HEK293 (cell line): ENCODE results near the gene GTF3C5.
"Not testable (repeated sequence)": the region's sequence is repeated elsewhere in the genome, so short reads cannot be mapped to it uniquely, and the experiment has no call there.

Experiments used
- CTCF ChIA-PET: fragments of 350-600 bp; formaldehyde crosslinking; extraction: SDS; loops from one replicate; lab custom pipeline; 2021; ENCODE audit warnings: antibody characterized with exemption; lab: Yijun Ruan, JAX
- POLR2A ChIA-PET: fragments of 300-600 bp; formaldehyde crosslinking; extraction: SDS; loops from one replicate; lab custom pipeline; 2020; ENCODE audit warnings: antibody characterized with exemption, inconsistent platforms; lab: Yijun Ruan, JAX
- H3K27ac ChIP-seq: fragments of 200-500 bp; sonication (Bioruptor generic); 2 replicates; pipeline ENCODE4 v1.5.1; 2014; ENCODE audit warnings: low read depth, low read length, control low read depth, inconsistent platforms; ENCODE audit errors: extremely low read depth
- H3K36me3 ChIP-seq, 2 experiments: fragments of 200-500 bp in 1 of 2; sonication (Bioruptor generic) in 1 of 2; 1 replicate in 1 of 2; 2 replicates in 1 of 2; pipeline ENCODE4 v1.5.1; 2014 to 2017; ENCODE audit warnings: inconsistent platforms in 2 of 2, low read length in 2 of 2; ENCODE audit not compliant: control insufficient read depth in 2 of 2, insufficient read depth in 1 of 2
- H3K4me1 ChIP-seq: fragments of 200-500 bp; sonication (Bioruptor generic); 2 replicates; pipeline ENCODE4 v1.5.1; 2014; ENCODE audit warnings: mild to moderate bottlenecking, low read length, inconsistent platforms; ENCODE audit not compliant: control insufficient read depth, insufficient read depth
- H3K4me3 ChIP-seq: 2 replicates; pipeline ENCODE4 v1.5.1; 2011; ENCODE audit warnings: low read depth, mild to moderate bottlenecking, control low read depth, low read length, moderate library complexity
- H3K9me3 ChIP-seq: fragments of 200-500 bp; sonication (Bioruptor generic); 2 replicates; pipeline ENCODE4 v1.5.1; 2014; ENCODE audit warnings: low read depth, low read length, inconsistent platforms; ENCODE audit not compliant: control insufficient read depth, insufficient read depth
- GFI1B ChIP-seq: fragments of 450-650 bp; formaldehyde crosslinking; IDR thresholded peaks from 2 replicates; pipeline ENCODE4 v1.5.1; 2016; ENCODE audit warnings: missing biosample characterization, missing genetic modification characterization
- IKZF3 ChIP-seq: fragments of 450-650 bp; IDR thresholded peaks from 2 replicates; pipeline ENCODE4 v1.5.0; 2018; ENCODE audit warnings: missing biosample characterization, mild to moderate bottlenecking, missing genetic modification characterization, moderate library complexity
- MZF1 ChIP-seq: fragments of 450-650 bp; formaldehyde crosslinking; IDR thresholded peaks from 2 replicates; pipeline ENCODE4 v1.5.1; 2017; ENCODE audit warnings: missing biosample characterization, missing genetic modification characterization, borderline replicate concordance
- SP3 ChIP-seq: fragments of 450-650 bp; formaldehyde crosslinking; IDR thresholded peaks from 2 replicates; pipeline ENCODE4 v1.5.1; 2016; ENCODE audit warnings: missing biosample characterization, missing genetic modification characterization
- YY1 ChIP-seq: fragments of 450-650 bp; formaldehyde crosslinking; IDR thresholded peaks from 2 replicates; pipeline ENCODE4 v1.5.1; 2018; ENCODE audit warnings: missing biosample characterization, missing genetic modification characterization
- ZBTB8A ChIP-seq: fragments of 450-650 bp; formaldehyde crosslinking; IDR thresholded peaks from 2 replicates; pipeline ENCODE4 v1.5.1; 2016; ENCODE audit warnings: missing biosample characterization, missing genetic modification characterization
- ZNF132 ChIP-seq: fragments of 450-650 bp; formaldehyde crosslinking; IDR thresholded peaks from 2 replicates; pipeline ENCODE4 v1.5.1; 2017; ENCODE audit warnings: missing biosample characterization, missing genetic modification characterization, borderline replicate concordance
- ZNF221 ChIP-seq: fragments of 450-650 bp; formaldehyde crosslinking; IDR thresholded peaks from 2 replicates; pipeline ENCODE4 v1.5.1; 2017; ENCODE audit warnings: missing biosample characterization, missing genetic modification characterization, borderline replicate concordance
- ZNF248 ChIP-seq: fragments of 450-650 bp; formaldehyde crosslinking; IDR thresholded peaks from 2 replicates; pipeline ENCODE4 v1.5.1; 2017; ENCODE audit warnings: missing biosample characterization, missing genetic modification characterization
- ZNF302 ChIP-seq: fragments of 450-650 bp; formaldehyde crosslinking; IDR thresholded peaks from 2 replicates; pipeline ENCODE4 v1.5.1; 2016; ENCODE audit warnings: missing biosample characterization, missing genetic modification characterization, low read depth
- ZNF354C ChIP-seq: fragments of 450-650 bp; formaldehyde crosslinking; IDR thresholded peaks from 2 replicates; pipeline ENCODE4 v1.5.1; 2016; ENCODE audit warnings: missing biosample characterization, missing genetic modification characterization, low read depth, borderline replicate concordance
- ZNF433 ChIP-seq: fragments of 450-650 bp; formaldehyde crosslinking; IDR thresholded peaks from 2 replicates; pipeline ENCODE4 v1.5.1; 2016; ENCODE audit warnings: missing biosample characterization, missing genetic modification characterization, low read depth
- ZNF449 ChIP-seq: fragments of 450-650 bp; formaldehyde crosslinking; IDR thresholded peaks from 2 replicates; pipeline ENCODE4 v1.5.1; 2017; ENCODE audit warnings: missing biosample characterization, mild to moderate bottlenecking, missing genetic modification characterization, moderate library complexity
- ZNF514 ChIP-seq: fragments of 450-650 bp; formaldehyde crosslinking; IDR thresholded peaks from 2 replicates; pipeline ENCODE4 v1.5.1; 2016; ENCODE audit warnings: missing biosample characterization, missing genetic modification characterization
- ZNF658 ChIP-seq: fragments of 450-650 bp; formaldehyde crosslinking; IDR thresholded peaks from 2 replicates; pipeline ENCODE4; 2016; ENCODE audit warnings: missing biosample characterization, missing genetic modification characterization
- ZNF704 ChIP-seq: fragments of 450-650 bp; formaldehyde crosslinking; IDR thresholded peaks from 2 replicates; pipeline ENCODE4 v1.5.1; 2016; ENCODE audit warnings: missing biosample characterization, missing genetic modification characterization
- ZNF792 ChIP-seq: fragments of 450-650 bp; formaldehyde crosslinking; IDR thresholded peaks from 2 replicates; pipeline ENCODE4 v1.5.1; 2016; ENCODE audit warnings: missing biosample characterization, missing genetic modification characterization

GTF3C5 gene

GRCh38 chr9:132996526-132996925 is 34.3 kb upstream of the GTF3C5 start:
- no peaks in the 10 kb centered on the region for H3K4me1 ChIP-seq
- no peak for TF ChIP-seq ZNF792 (tag by site-specific recombination)
- TF ChIP-seq ZNF433 (tag by site-specific recombination): no peak
- TF ChIP-seq ZNF221 (tag by site-specific recombination): no peak
- TF ChIP-seq ZNF704 (tag by site-specific recombination): no peak
- no peak for TF ChIP-seq ZNF514
- TF ChIP-seq, all 188 proteins: peak for 0
- ChIA-PET CTCF (interaction anchor here (1.0 to 1.2 kb wide), 3 partner anchors 26 to 148 kb away, joined by 3 to 6 read pairs (median 3); no protein-coding TSS in a partner anchor), POLR2A (no interaction called here)
- Histone ChIP-seq H3K9me3 (no peaks in the 10 kb centered on the region), H3K4me3 (no peak overlapping the region), H3K27ac (no peak overlapping the region), H3K36me3 (no peaks in the 10 kb centered on the region)

GRCh38 chr9:132997591-132997990 is 33.2 kb upstream of the GTF3C5 start:
- no peaks in the 10 kb centered on the region for H3K9me3 ChIP-seq
- TF ChIP-seq ZNF221 (tag by site-specific recombination) (no peak), ZNF132 (tag by site-specific recombination) (no peak), ZNF248 (no peak), ZNF449 (no peak), IKZF3 (tag by site-specific recombination) (no peak), SP3 (tag by site-specific recombination) (no peak), ZBTB8A (tag by site-specific recombination) (no peak), ZNF514 (no peak), ZNF302 (tag by site-specific recombination) (no peak), YY1 (tag by site-specific recombination) (no peak), ZNF658 (no peak), ZNF354C (tag by site-specific recombination) (no peak), MZF1 (tag by site-specific recombination) (no peak), GFI1B (tag by site-specific recombination) (no peak)
- POLR2A ChIA-PET: no interaction called here
- CTCF ChIA-PET: interaction anchor here (0.7 to 3.4 kb wide), 3 partner anchors 25 to 132 kb away, joined by 3 to 14 read pairs (median 6); no protein-coding TSS in a partner anchor
- no peak overlapping the region for H3K27ac ChIP-seq
- H3K4me3 ChIP-seq: no peak overlapping the region
- H3K36me3 ChIP-seq: no peaks in the 10 kb centered on the region
- H3K4me1 ChIP-seq: no peaks in the 10 kb centered on the region

- H3K36me3 ChIP-seq, H3K9me3 ChIP-seq, POLR2A ChIA-PET, H3K4me3 ChIP-seq, H3K4me1 ChIP-seq, H3K27ac ChIP-seq: not testable (repeated sequence)
- CTCF ChIA-PET: interaction anchor here (0.7 to 3.4 kb wide), 2 partner anchors 24 to 97 kb away, joined by 4 to 14 read pairs; no protein-coding TSS in a partner anchor
Observed at GRCh38 chr9:132998221-132998620, 32.6 kb upstream of the GTF3C5 start.
